Activated CD4-positive, CD25-positive, alpha-beta regulatory T cell treated with anti-CD3 and anti-CD28 coated beads, Interleukin-2, amount 50 U/mL, for 72 hours (primary cell): ENCODE data around the gene KLHDC4.
"Not testable (repeated sequence)": the region's sequence is repeated elsewhere in the genome, so short reads cannot be mapped to it uniquely, and the experiment has no call there.

Experiments
- DNase-seq: peaks from one replicate; pipeline ENCODE4 v3.0.0; 2021

Gene KLHDC4

DNA sequence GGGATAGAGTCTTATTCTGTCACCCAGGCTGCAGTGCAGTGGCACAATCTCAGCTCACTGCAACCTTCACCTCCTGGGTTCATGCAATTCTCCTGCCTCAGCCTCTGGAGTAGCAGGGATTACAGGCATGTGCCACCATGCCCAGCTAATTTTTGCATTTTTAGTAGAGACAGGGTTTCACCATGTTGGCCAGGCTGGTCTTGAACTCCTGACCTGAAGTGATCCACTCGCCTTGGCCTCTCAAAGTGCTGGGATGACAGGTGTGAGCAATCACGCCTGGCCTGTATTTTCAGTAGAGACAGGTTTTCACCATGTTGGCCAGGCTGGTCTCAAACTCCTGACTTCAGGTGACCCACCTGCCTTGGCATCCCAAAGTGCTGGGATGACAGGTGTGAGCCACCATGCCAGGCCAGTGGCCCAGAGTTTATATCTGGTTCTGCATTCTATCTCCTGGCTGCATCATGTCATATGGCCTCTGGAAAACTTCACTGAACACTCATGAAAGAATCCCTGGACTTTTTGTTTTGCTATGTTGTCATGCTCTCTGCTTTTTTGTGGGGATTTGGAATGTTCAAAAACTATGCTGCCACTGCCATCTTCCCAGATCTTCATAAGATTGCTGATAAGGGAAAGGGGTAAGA, 21.8 kb upstream of the KLHDC4 start:
- DNase-seq, result not testable (repeated sequence)

DNA sequence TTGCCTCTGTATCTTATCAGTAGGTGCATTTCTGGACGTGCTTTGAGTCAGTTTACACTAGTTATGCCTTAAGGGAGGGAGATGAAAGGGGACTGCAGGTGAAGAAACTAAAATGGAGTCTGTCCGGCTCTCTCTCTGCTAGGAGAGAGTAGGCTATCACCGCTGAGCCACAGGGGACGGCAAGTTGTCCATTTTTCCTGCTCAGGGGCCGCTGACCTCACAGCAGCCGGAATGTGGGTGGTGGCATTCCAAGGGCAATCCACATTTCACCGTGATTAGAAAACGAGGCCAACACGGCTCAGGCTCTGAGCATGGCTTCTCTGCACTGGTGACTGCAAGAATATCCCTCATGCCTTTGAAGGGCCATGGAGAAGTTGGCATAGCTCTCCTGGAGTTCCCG, 19.0 kb upstream of the KLHDC4 start:
- no peak for DNase-seq

DNA sequence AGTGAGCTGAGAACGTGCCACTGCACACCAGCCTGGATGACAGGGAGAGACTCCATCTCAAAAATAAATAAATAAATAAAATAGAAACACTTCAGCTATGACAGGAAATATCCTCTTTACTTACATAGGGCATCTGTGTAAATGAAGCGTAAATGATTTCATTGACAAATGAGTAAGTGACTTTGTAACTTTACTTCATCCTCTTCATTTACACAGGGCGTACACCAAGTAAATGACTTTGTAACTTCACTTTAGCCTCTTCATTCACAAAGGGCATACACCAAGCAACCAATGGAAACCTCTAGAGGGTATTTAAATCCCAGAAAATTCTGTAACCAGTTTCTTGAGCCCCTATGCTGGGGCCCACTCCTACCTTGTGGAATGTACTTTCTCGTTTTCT, 16.2 kb upstream of the KLHDC4 start:
- DNase-seq, result no peak

GRCh38 chr16:87780385-87780989, 14.7 kb upstream of the KLHDC4 start:
- peak; percentile 56 for DNase-seq

DNA sequence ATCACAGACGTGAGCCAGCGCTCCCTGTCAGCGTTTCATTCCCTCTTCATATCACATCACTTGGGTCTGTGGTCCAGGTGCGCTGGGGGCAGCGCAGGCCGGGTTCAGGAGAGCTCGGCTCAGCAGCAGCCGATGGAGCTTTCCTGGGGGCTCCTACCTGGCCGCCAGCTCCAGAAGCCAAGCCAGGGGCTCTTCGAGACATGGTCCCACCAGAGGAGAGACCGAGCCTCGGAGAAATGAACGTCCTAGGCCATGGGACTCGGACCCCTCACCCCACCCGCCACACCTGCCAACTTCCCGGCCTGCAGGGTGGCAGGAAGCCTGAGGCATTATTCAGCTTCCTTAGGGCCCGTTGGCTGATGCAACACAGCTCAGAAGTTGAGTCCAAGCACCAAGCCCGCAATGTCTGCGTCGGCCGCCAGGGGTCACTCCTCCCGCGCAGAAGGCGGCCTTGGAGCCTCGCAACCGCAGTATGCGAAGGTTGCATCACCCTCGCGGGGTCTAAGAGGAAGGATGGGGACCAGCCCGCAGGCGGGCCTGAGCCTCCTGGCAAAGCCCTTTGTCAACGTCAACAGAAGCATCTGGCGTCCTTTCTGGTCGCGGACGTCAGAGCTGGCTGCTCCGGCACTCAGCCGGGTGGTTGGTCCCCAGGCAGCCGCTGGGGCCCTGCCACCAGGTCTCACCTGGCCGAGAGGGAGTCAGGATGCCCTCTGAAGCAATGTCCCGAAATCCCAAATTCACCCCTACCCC, 13.2 kb upstream of the KLHDC4 start:
- DNase-seq, result peak; percentile 96

GRCh38 chr16:87778476-87778829, 12.7 kb upstream of the KLHDC4 start:
- peak; percentile 36 for DNase-seq

DNA sequence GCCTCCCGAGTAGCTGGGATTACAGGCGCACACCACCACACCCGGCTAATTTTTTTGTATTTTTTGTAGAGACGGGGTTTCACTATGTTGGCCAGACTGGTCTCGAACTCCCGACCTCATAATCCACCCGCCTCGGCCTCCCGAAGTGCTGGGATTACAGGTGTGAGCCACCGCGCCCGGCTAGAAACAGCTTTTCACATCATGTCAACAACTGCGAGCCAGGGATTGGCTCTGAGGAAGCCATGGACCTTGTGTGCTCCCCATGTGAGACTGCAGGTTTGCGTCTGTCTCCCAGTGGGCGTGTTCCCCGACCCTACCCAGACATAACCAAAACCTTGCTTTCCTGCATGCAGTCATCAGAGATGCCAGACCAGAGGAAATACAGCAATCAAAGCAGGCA, 8.1 kb upstream of the KLHDC4 start:
- not testable (repeated sequence) for DNase-seq

DNA sequence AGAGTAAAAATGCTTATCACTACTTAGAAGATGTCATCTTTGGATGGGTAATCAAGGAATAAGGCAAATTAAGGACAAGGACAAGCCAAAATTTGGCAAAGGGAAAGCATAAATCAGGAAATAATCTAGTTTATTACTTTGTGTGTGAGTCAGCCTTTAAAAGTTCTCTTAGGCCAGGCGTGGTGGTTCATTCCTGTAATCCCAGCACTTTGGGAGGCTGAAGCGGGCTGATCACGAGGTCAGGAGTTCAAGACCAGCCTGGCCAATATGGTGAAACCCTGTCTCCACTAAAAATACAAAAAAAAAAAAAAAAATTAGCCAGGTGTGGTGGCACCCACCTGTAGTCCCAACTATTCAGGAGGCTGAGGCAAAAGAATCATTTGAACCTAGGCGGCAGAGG, 1.7 kb upstream of the KLHDC4 start:
- not testable (repeated sequence) for DNase-seq

- no peak for DNase-seq
These were observed 655 bp upstream of the KLHDC4 start for GRCh38 chr16:87766485-87766797.

GRCh38 chr16:87765473-87765775, 362 bp downstream of the KLHDC4 start:
- DNase-seq, result no peak

- no peak for DNase-seq
These were observed 950 bp downstream of the KLHDC4 start for GRCh38 chr16:87764600-87765472.

DNA sequence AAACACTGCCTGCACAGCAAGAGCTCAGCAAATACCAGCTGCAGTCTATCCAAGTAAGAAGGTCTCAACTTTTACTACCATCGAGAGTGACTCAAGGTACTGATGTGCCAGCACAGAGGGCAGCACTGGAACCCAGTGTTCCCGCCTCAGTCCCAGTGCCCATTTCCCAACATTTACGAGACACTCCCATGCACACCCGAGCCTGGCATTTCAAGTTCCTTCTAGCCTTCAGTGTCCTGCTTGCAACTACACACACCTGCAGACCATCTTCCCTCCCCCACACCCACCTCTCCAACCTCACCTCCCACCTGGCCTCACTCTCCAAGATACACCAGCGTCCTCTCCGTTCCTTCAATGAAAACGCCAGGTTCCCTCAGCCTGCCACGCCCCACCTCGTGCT, 3.2 kb downstream of the KLHDC4 start:
- DNase-seq, result no peak

DNA sequence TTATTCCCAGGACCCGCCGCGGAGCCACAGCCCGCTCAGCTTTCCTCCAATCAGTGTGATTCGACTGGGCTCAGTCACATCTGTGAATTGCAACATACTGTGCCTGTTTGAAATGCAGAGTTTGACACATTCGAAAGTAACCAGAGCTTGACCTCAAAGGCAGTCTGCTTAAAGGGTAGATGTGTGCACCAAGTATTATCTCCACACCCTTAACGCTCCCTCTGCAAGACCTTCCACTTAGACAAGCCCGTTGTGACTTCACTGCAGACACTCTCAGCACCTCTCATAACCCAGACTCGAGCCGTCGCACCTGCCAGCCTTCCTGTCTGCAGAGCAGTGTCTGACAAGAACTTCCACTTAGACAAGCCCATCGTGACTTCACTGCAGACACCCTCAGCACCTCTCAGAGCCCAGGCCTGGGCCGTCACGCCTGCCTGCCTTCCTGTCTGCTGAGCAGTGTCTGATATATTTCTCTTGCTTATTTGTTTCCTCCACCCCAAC, 3.7 kb downstream of the KLHDC4 start:
- DNase-seq, result no peak

DNA sequence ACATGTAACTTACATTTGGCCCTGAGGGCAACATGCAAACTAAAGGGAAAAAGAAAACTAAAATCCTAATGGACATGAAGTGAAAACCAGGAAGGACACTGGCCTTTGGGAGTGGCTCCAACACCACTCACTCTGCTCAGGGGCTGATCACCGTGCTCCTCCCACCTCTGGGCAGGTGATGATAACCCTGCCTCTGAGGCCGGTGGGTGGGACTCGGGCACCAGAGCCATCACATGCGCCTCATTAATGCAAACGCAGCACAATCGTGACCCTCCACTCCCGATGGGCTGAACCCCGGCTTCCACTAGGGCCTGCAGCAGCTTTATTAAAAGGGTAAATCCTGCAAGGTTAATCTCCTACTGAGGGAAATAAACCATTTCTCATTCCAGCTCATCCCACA, 4.7 kb downstream of the KLHDC4 start:
- DNase-seq, result no peak

DNA sequence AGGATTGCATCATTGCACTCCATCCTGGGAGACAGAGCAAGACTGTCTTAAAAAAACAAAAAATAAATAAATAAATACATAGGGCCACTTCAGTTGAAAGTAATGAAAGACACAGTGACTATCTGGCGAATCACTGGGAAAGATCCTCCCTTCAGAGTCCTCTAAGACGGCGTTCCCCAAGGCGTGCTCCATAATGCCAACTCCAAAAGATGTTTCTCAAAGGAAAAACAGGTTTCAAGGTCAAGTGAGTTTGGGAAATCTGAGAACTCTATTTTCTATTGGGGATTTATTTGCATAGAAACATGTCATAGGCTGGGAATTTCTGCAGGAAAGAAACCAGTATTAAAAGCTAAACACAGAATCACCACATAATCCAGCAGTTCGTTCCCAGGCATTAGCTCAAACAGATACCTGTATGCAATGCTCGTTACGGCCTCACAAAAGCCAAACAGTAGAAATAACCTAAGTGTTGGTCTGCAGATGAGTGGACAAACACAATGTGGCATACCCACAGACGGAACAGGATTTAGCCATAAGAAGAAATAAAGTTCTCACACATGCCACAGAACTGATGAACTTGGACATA, 7.9 kb downstream of the KLHDC4 start:
- no peak for DNase-seq

- DNase-seq, result no peak
These were observed 11.3 kb downstream of the KLHDC4 start for GRCh38 chr16:87754535-87754934.

DNA sequence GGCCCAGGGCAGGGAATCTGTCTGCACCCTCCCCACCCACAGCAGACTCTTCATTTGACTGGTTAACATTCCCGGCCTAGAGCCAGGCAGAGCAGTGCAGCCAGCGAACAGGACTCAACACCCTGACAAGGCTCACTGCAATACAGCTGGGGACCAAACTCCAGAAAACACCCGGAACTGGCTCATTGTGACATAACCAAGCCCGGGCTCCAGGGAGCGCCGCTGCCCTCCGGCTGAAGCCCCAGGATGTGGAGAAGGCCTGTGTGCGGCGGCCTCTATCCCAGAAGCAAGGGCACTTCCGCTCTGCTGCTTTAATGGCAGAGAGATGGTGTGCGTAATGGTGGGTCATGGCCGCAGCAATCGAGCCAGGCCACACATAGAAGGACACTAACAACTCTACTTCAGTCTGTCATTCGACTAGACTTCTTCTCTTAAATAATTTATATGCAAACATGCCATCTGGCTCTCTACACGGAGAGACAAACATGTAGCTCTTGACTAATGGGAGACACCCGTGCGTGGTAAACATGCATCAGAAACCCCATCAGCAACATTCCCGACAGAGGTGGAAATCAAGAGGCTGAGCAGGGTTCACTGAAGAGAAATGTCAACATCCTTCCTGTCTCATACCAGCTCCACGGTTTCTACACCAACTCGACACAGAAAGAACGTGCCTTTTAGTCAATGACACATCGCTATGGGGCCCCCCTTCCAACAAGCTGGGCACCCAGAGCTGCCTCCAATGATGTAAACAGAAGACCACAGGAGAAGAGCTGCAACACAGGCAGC, 18.0 kb downstream of the KLHDC4 start:
- no peak for DNase-seq

DNA sequence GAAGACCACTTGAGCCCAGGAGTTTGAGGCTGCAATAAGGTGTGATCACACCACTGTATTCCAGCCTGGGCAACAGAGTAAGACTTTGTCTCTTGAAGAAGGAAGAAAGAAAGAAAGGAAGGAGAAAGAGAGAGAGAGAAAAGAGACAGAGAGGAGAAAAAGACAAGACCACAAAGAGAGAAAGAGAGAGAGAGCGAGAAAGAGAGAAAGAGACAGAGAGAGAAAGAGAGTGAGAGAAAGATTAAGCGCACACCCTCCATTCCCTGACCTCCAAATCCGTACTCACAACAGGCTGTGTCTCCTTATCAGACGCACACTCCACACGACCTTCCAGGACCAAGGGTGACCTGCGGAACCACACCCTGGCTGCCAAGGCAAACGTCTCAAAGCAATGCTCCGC, 19.6 kb downstream of the KLHDC4 start:
- DNase-seq, result no peak

- no peak for DNase-seq
These were observed 20.9 kb downstream of the KLHDC4 start for GRCh38 chr16:87744750-87745514.

DNA sequence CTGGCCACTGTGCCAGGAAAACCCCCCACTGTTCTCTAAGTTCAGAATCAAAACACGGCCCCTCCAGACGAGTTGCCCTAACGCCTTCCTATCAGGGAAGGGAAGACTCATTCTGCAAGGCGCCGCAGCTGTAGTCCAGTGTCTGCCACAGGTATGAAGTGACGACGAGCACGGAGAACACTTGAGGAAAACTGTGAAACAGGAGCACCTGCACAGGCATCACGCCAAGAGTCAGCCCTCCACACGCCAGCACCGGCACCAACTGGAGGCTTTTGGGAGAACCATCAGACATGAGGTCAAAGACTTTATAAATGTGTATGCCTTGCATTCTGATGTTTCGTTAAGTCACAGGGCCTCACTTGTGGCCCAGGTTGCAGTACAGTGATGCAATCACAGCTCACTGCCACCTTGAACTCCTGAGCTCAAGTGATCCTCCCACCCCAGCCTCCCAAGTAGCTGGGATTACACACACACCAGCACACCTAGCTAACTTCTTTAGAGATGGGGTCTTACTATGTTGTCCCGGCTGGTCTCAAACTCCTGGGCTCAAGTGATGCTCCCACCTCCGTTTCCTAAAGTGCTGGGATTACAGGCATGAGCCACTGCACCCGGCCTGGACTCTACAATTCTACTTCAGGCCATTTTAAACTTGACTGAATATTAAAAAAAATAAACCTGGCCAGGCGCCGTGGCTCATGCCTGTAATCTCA, 22.9 kb downstream of the KLHDC4 start:
- no peak for DNase-seq
